ENCODE measurements around the gene TMEM125.

The TMEM125 gene

DNA sequence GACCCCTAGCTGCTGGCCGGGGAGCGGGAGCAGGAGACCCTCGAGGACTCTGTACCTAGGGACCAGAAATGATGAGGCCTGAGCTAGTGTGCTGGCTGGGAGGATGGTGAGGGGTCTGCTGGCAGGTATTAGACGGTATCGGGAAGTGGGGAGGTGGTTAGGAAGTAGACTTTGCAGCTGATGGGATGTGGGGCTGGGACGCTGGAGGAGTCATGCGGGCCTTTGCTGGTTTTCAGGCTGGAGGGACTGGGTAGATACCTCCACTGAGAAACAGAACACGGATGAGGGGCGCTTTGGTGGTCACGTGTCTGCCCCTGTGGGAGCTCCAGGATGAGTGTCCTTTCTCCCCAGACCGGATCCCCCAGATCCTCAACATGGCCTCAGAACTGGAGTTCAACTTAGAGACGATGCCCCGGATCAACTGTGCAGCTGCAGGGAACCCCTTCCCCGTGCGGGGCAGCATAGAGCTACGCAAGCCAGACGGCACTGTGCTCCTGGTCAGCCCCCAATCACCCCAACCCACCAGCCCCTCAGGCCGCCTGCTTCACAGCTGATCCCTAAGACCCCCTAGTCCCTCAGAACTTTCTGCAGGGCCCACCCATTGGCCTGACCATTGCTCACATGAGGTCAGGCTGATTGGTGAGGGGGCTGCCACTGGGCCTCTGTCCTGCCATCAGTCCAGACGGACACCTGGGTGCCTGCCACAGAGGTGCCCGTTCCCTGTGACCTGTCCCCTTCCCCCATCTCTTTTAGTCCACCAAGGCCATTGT, 39.0 kb downstream of the TMEM125 start:
- Histone ChIP-seq H3K4me3 (ENCODE audit: low read length) (no peak overlapping the region), H3K36me3 (ENCODE audit: control insufficient read depth, low read depth, low read length) (no peaks in the 10 kb centered on the region), H3K9ac (ENCODE audit: low read length) (no peak overlapping the region), H3K27me3 (ENCODE audit: control insufficient read depth, insufficient read depth, low read length) (no peaks in the 10 kb centered on the region), H3K27ac (ENCODE audit: low read length) (no peak overlapping the region), H3K4me1 (ENCODE audit: control insufficient read depth, low read depth, low read length) (no peaks in the 10 kb centered on the region), H3K9me3 (ENCODE audit: control insufficient read depth, low read depth, low read length) (no peaks in the 10 kb centered on the region)

DNA sequence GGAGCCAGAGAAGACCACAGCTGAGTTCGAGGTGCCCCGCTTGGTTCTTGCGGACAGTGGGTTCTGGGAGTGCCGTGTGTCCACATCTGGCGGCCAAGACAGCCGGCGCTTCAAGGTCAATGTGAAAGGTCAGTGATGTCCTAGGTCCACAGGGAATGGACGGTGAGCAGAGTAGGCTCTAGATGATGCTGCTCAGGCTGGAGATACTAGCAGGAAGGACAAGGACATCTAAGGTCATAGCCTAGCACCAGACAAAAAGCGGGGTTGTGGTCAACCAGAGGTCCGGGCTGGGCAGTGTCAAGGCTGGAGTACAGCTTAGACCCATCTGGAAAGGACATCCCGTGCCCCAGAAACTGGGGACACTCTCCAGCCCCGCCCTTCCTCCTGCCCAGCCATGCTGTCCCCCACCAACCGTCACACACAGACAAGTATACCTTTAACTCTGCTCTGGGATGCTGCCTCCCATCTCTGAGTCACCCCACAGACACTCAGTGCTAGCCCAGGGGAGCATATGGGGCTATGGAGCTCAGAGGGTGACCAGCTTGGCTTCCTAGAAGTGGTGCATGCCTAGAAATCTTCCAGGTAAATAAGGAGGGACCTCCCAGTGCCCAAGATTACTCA, 39.7 kb downstream of the TMEM125 start:
- no peaks in the 10 kb centered on the region for H3K9me3 ChIP-seq (ENCODE audit: control insufficient read depth, low read depth, low read length)
- H3K27ac ChIP-seq (ENCODE audit: low read length) = no peak overlapping the region
- no peak overlapping the region for H3K9ac ChIP-seq (ENCODE audit: low read length)
- H3K36me3 ChIP-seq (ENCODE audit: control insufficient read depth, low read depth, low read length) = no peaks in the 10 kb centered on the region
- no peaks in the 10 kb centered on the region for H3K4me1 ChIP-seq (ENCODE audit: control insufficient read depth, low read depth, low read length)
- no peak overlapping the region for H3K4me3 ChIP-seq (ENCODE audit: low read length)
- H3K27me3 ChIP-seq (ENCODE audit: control insufficient read depth, insufficient read depth, low read length) = no peaks in the 10 kb centered on the region

- Histone ChIP-seq H3K27ac (ENCODE audit: low read length) (no peak overlapping the region), H3K27me3 (ENCODE audit: control insufficient read depth, insufficient read depth, low read length) (no peaks in the 10 kb centered on the region), H3K36me3 (ENCODE audit: control insufficient read depth, low read depth, low read length) (no peaks in the 10 kb centered on the region), H3K9me3 (ENCODE audit: control insufficient read depth, low read depth, low read length) (no peaks in the 10 kb centered on the region), H3K4me1 (ENCODE audit: control insufficient read depth, low read depth, low read length) (no peaks in the 10 kb centered on the region), H3K4me3 (ENCODE audit: low read length) (no peak overlapping the region), H3K9ac (ENCODE audit: low read length) (no peak overlapping the region)
Observed at GRCh38 chr1:43311521-43311920, 41.7 kb downstream of the TMEM125 start.

- Histone ChIP-seq H3K36me3 (ENCODE audit: control insufficient read depth, low read depth, low read length) (no peaks in the 10 kb centered on the region), H3K9ac (ENCODE audit: low read length) (no peak overlapping the region), H3K4me1 (ENCODE audit: control insufficient read depth, low read depth, low read length) (no peaks in the 10 kb centered on the region), H3K4me3 (ENCODE audit: low read length) (no peak overlapping the region), H3K9me3 (ENCODE audit: control insufficient read depth, low read depth, low read length) (no peaks in the 10 kb centered on the region), H3K27ac (ENCODE audit: low read length) (no peak overlapping the region), H3K27me3 (ENCODE audit: control insufficient read depth, insufficient read depth, low read length) (no peaks in the 10 kb centered on the region)
Observed at GRCh38 chr1:43312212-43312623, 42.4 kb downstream of the TMEM125 start.

- Histone ChIP-seq H3K4me1 (ENCODE audit: control insufficient read depth, low read depth, low read length) (no peaks in the 10 kb centered on the region), H3K4me3 (ENCODE audit: low read length) (no peak overlapping the region), H3K9ac (ENCODE audit: low read length) (no peak overlapping the region), H3K36me3 (ENCODE audit: control insufficient read depth, low read depth, low read length) (no peaks in the 10 kb centered on the region), H3K27ac (ENCODE audit: low read length) (no peak overlapping the region), H3K9me3 (ENCODE audit: control insufficient read depth, low read depth, low read length) (no peaks in the 10 kb centered on the region), H3K27me3 (ENCODE audit: control insufficient read depth, insufficient read depth, low read length) (no peaks in the 10 kb centered on the region)
Observed at GRCh38 chr1:43312663-43313515, 43.1 kb downstream of the TMEM125 start.

GRCh38 chr1:43313771-43314170, 44.0 kb downstream of the TMEM125 start:
- Histone ChIP-seq H3K4me3 (ENCODE audit: low read length) (no peak overlapping the region), H3K27me3 (ENCODE audit: control insufficient read depth, insufficient read depth, low read length) (no peaks in the 10 kb centered on the region), H3K27ac (ENCODE audit: low read length) (no peak overlapping the region), H3K9me3 (ENCODE audit: control insufficient read depth, low read depth, low read length) (no peaks in the 10 kb centered on the region), H3K9ac (ENCODE audit: low read length) (no peak overlapping the region), H3K4me1 (ENCODE audit: control insufficient read depth, low read depth, low read length) (no peaks in the 10 kb centered on the region), H3K36me3 (ENCODE audit: control insufficient read depth, low read depth, low read length) (no peaks in the 10 kb centered on the region)

DNA sequence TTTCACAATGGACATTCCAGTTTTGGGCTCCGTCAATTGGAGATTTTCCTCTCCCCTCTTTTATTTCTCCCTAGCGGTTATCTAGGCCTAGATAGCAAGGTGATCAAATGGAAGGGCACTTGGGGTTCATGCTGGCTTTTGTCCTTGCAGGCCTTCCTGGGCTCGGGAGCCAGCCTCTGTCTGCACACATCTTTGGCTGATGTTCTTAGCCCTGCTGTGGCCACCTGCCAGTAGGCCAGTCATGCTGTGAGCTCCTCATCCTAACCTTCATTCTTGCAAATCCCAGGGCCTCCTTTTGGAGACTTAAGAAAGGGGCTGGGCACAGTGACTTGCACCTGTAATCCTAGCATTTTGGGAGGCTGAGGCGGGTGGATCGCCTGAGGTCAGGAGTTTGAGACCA, 44.5 kb downstream of the TMEM125 start:
- H3K4me1 ChIP-seq (ENCODE audit: control insufficient read depth, low read depth, low read length) = no peaks in the 10 kb centered on the region
- H3K4me3 ChIP-seq (ENCODE audit: low read length) = no peak overlapping the region
- H3K36me3 ChIP-seq (ENCODE audit: control insufficient read depth, low read depth, low read length) = no peaks in the 10 kb centered on the region
- H3K9me3 ChIP-seq (ENCODE audit: control insufficient read depth, low read depth, low read length) = no peaks in the 10 kb centered on the region
- no peak overlapping the region for H3K9ac ChIP-seq (ENCODE audit: low read length)
- no peaks in the 10 kb centered on the region for H3K27me3 ChIP-seq (ENCODE audit: control insufficient read depth, insufficient read depth, low read length)
- H3K27ac ChIP-seq (ENCODE audit: low read length) = no peak overlapping the region

DNA sequence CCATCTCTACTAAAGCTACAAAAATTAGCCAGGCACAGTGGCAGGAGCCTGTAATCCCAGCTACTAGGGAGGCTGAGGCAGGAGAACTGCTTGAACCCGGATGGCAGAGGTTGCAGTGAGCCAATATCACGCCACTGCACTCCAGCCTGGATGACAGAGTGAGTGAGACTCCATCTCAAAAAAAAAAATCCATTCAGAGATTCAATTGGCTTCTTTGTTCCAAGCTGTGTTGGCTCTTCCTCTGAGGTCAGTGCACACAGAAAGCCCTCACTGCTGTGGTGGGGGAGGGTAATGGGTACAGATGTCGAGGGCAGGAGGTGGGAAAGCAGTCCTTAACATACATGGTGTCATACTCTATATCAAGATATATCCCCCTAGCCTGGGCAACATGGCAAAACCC, 45.7 kb downstream of the TMEM125 start:
- H3K9me3 ChIP-seq (ENCODE audit: control insufficient read depth, low read depth, low read length) = no peaks in the 10 kb centered on the region
- no peak overlapping the region for H3K27ac ChIP-seq (ENCODE audit: low read length)
- H3K4me3 ChIP-seq (ENCODE audit: low read length) = no peak overlapping the region

DNA sequence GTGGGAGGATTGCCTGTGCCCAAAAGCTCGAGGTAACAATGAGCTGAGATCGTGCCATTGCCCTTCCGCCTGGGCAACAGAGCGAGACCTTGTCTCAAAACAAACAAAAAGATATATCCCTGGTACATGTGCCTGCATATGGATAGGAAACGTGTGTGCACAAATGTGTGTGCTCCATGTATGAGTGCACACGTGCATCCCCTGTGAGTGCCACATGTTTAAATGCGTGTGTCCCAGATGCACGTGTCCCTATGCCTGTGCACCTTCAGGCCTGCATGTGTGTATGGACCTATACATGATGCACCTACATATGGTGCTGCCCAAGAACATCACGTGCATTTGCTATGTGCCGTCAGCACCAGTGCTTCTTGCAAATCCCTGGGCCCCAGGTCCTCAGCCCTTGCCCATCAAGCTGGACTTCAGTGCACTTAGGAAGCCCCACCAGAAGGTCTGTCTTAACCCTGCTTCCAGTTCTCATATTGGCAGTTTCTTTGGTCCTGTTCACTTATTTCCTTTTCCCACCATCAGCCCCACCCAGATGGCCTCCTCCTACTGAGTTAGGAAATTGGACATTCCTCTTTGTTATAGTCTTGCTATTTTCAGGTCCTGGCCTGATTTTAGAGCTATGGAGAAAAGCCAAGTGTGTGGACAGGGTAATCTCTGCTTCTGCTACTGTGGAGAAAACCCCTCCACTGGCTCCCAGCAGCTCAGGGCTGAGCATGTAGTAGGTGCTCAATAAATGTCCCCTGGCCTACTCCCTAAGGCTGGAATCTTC, 46.4 kb downstream of the TMEM125 start:
- H3K36me3 ChIP-seq (ENCODE audit: control insufficient read depth, low read depth, low read length) = no peaks in the 10 kb centered on the region
- H3K9ac ChIP-seq (ENCODE audit: low read length) = no peak overlapping the region
- H3K27me3 ChIP-seq (ENCODE audit: control insufficient read depth, insufficient read depth, low read length) = no peaks in the 10 kb centered on the region

More for the DNA sequence above, 45.7 kb downstream of the TMEM125 start:
- no peak overlapping the region for H3K9ac ChIP-seq (ENCODE audit: low read length)
- H3K27me3 ChIP-seq (ENCODE audit: control insufficient read depth, insufficient read depth, low read length) = no peaks in the 10 kb centered on the region
- no peaks in the 10 kb centered on the region for H3K4me1 ChIP-seq (ENCODE audit: control insufficient read depth, low read depth, low read length)
- no peaks in the 10 kb centered on the region for H3K36me3 ChIP-seq (ENCODE audit: control insufficient read depth, low read depth, low read length)

GRCh38 chr1:43316738-43317520, 47.1 kb downstream of the TMEM125 start:
- no peaks in the 10 kb centered on the region for H3K36me3 ChIP-seq (ENCODE audit: control insufficient read depth, low read depth, low read length)
- H3K27ac ChIP-seq (ENCODE audit: low read length) = no peak overlapping the region
- H3K27me3 ChIP-seq (ENCODE audit: control insufficient read depth, insufficient read depth, low read length) = no peaks in the 10 kb centered on the region
- H3K9me3 ChIP-seq (ENCODE audit: control insufficient read depth, low read depth, low read length) = no peaks in the 10 kb centered on the region
- no peaks in the 10 kb centered on the region for H3K4me1 ChIP-seq (ENCODE audit: control insufficient read depth, low read depth, low read length)
- no peak overlapping the region for H3K4me3 ChIP-seq (ENCODE audit: low read length)
- H3K9ac ChIP-seq (ENCODE audit: low read length) = no peak overlapping the region

More for the DNA sequence above, 46.4 kb downstream of the TMEM125 start:
- no peak overlapping the region for H3K4me3 ChIP-seq (ENCODE audit: low read length)
- no peak overlapping the region for H3K27ac ChIP-seq (ENCODE audit: low read length)
- no peaks in the 10 kb centered on the region for H3K9me3 ChIP-seq (ENCODE audit: control insufficient read depth, low read depth, low read length)
- H3K4me1 ChIP-seq (ENCODE audit: control insufficient read depth, low read depth, low read length) = no peaks in the 10 kb centered on the region

Data from iPS-18a (cell line).